Measurements from ENCODE around the gene NAA10.
A peak's percentile ranks its signal among the peaks of the same experiment; 100 is the strongest.

NAA10 gene

GRCh38 chrX:153966841-153967535 lies 32.2 kb upstream of the NAA10 start:
- peak; percentile 55 for DNase-seq

DNA sequence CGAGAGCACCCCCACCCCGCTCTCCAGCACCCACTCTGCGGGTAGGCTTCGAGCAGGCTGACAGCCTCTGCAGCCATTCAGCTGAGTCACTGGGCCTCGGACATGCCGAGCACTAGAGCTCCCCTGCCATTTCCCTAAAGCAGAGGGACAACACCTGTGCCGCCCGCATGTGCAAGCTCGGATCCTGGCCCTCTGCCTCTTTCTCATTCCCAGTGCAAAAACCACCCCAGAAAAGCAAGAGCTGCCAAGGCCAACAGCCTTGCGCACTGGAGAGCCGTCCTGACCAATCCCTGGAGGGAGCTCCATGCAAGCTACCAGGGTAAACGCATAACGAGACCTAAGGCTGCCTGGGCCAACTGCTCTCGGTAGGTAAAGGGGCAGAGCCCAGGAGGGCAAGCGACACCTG lies 31.4 kb upstream of the NAA10 start:
- no peak for DNase-seq

DNA sequence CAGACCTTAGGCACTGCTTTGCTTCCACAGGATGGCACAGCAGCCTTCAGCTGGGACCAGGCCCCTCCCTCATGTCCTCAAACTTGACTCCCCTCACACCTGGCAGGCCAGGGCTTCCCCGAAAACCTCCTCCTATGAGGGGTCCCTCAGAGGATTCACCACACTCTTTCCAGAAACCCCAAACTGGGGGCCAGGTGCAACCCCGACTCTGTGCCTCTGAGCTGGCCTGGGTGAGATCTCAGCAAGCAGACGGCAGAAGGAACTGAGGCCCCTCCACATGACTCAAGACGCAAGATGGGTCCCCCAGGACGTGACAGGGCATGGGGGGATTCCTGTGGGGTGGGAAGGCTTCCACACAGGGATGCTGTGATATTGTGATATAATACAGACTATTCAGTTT lies 30.6 kb upstream of the NAA10 start:
- no peak for DNase-seq

DNA sequence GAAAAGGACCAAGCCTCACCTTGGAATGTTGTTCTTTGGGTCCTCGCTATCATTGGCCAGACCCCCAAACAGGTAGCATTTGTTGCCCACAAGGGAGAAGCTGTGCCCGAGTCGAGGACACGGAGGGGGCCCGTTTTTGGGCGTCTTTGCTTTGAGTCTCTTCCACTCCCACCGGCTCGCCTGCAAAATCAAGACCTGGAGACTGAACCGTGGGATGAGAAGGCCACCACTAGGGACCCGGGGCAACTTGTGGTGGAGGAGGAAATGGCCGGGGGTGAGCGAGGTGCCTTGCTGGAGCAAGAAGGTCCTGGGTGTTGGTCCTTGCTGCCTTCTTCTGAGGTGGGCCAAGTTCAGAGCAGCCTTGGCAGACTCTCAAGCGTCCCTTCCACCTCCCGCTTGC lies 29.3 kb upstream of the NAA10 start:
- DNase-seq = no peak

DNA sequence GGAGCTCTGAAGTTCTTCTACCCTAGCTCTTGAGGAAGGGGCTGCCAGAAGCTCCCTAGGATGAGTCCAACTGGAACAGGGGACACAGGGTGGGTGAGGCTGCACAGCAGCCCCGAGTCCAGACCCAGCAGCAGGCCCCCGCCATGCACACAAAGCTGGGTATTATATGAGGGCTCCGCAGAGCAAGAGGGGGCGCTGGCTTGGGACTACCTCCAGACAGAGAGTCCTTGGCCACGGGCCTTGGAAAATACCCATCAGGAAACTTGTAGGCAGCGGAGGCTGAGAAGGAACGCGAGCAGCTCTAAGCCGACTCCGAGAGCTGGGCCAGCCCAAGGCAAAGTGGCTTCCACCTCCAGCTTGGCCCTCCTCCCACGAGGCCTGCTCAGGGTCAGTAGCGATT lies 28.7 kb upstream of the NAA10 start:
- DNase-seq = no peak

DNA sequence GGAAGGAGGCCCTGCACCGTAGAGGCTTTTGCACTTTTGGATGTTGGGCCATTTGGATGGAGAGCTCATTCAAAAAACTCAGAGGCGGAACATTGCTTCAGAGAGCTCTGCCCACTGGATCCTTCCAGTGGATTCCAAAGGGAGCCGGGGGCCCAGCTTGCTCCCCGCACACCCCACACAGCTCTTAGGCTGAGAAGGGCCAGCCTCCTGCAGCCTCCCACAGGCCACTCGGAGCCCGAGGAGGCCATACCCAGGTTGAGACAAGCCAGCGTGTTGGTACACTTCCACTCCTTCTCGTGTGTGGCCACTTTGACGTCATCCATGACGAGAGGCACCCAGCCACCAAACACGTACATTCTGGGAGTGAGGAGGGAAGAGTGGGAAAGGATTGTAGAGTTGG lies 26.5 kb upstream of the NAA10 start:
- DNase-seq = no peak

DNA sequence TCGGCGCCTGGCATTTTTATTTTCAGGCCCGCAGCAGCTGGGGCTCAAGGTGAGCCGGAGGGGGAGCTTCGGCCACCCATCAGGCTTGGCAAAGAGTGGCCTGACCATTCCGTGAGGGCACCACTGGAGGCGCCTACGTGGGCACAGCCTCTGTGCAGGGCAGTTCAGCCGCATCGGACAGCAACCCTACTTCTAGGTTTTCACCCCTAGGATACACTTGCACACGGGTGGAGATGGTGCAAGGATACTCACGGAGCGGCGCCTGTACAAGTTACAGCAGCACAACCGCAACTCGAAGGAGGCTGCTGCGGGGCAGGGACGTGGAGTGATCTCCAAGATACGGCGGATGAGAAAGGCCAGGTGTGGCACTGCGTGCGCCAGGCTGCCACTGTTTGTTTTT lies 25.9 kb upstream of the NAA10 start:
- DNase-seq = no peak

- no peak for DNase-seq
Measured at GRCh38 chrX:153960077-153960476, 25.2 kb upstream of the NAA10 start.

- DNase-seq = no peak
Measured at GRCh38 chrX:153959649-153960048, 24.8 kb upstream of the NAA10 start.

DNA sequence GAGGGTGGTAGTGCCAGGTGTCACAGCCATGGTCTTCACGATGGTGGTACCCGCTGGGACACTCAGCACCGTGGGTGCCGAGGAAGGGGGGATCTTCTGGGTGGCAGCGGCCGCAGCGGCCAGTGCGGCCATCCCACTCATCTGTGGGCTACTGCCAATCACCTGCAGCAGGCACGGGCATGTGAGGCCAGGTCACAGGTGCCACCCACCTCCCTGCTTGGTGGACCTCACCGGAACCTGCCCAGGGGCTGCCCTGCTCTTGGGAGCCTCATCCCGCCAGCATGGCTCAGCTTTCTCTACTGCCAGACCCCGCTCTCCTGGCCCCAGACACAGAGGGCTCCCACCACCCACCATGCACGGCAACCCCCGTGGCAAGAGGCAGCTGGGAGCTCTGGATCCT lies 23.8 kb upstream of the NAA10 start:
- no peak for DNase-seq

- no peak for DNase-seq
Measured at GRCh38 chrX:153957224-153957623, 22.4 kb upstream of the NAA10 start.

DNA sequence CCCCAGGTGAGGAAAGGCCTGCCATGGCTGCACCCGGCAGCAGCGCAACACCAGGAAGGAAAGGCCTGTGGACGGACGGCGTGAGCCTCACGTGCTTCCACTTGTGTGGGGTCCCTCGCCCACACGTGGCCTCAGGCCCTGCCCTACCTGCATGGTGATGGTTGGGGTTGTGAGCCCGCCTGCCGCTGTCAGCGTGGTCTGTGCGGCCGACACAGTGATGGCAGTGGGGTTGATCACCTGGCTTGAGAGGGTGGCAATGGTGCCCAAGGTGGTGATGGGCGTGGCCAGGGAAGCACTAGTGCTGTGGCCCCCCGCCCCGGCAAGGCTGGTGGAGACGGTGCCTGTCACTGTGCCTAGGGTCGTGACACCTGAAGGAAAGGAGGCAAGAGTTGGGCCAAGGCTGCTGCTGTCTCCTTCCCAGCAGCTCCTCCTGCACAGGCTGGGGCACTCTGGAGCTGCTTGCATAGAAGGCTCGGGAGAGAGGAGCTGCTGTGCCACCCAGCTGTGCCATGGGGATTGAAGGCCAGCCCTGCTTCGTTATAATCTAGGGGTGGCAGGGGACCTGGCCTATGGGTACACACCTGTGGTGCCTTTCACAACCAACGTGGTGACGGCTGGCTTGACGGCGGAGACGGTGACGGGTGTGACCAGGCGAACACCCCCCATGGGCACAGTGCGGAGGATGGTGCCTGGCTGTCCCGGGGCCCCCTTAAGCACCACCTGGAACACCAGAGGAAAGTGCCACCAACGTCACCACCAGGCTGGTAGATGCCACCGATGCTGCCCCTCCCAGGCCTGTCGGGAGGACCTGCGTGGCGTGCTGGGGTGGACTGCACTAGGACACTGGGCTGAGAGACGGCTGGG lies 21.4 kb upstream of the NAA10 start:
- DNase-seq = no peak

DNA sequence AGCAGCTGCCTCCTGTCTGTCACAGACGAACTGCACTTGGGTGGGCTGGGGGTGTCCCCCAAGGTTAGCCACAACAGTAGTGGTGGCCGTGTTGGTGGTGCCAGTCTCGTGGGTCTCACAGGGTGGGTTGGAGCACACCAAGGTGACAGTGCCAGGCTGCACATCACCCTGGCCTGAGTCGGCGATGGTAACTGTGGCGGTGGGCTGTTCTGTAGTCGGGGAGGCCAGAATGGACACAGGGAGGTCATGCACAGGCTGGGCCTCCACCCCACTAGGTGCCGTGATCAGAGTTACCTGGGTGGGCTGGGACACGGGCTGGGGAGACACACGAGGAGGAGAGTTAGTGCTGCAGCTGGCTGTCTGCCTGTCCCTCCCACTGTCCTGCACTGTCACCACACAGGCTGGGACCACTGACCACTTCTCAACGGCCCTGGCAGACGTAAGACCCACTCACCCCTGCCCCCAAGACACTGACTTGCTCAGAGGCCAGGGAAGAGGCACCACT lies 20.4 kb upstream of the NAA10 start:
- DNase-seq = no peak

DNA sequence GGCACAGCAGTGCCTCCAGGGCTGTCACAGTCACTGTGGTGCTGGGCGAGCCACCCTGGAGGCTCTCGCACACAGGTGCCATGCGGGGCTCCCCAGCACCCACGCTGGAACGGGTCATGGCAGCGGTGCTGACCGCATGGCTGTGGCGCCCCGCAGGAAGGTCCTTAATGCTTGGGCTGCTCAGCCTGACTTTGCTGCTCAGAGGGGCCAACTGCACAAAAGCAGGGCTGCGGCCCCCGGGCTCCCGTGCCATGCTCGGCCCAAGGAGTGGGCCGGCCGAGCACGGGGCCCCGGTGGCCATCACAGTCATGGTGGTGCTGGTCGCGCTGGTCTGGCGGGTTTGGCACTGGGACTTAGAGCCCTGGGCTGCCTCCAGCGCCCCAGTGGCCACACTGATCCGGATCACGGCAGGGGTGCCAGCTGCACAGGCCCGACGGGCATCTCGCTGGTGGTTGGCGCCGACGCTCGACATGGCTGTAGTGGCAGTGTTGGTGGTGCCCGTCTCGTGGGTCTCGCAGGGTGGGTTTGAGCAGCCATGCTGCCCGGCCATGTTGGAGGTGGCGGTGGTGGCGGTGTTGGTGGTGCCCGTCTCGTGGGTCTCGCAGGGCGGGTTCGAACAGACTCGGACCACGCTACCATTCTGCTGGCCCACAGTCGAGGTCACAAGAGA lies 19.9 kb upstream of the NAA10 start:
- no peak for DNase-seq

DNA sequence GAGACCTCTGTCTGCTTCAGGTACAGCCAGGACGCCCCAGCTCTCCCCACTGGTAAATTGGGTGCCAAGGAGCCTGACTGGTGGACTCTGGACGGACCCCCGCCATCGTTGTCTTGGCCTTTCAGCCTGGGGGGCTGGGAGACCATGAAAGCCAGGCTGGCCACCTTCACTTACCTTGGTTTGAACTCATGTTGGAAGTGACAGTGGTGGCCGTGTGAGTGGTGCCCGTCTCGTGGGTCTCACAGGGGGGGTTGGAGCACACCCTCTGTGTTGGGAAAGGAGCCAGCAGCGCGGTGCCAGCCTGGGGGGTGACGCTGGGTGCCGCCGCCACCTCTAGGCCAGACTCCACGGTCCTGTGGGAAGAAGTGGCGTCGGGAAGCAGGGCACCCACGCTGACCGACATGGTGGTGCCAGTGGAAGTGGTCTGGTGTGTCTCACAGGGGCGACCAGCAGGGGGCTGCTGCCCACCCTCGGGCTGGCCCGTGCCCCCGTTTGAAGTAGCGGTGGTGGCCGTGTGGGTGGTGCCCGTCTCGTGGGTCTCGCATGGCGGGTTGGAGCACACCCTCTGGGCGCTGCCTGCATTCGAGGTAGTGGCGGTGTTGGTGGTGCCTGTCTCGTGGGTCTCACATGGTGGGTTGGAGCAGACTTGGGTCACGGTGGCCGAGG lies 19.2 kb upstream of the NAA10 start:
- no peak for DNase-seq

DNA sequence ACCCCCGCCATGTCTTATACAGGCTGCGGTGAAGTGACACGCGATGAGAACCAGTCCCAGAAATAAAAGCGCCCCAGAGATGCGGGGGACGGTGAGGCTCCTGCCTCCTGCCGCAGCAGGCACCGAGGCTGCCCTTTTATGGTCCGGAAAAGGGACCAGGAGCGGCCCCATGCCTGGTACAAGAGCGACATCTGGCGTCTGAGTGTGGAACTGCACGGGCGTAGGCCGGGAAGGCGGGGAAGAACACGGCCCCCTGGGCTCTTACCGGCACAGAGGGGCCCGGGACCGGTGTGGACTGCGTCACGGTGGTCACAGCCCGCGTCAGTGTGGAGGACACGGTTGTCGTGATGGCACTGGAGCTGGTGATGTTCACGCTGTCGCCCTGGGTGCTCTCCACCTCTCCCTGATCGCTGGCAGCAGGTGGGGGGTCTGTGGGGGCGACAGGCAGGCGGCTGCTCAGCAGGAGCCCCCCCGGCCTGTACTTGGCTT lies 18.5 kb upstream of the NAA10 start:
- DNase-seq = peak; percentile 74

- DNase-seq = no peak
Measured at GRCh38 chrX:153952373-153953026, 17.7 kb upstream of the NAA10 start.

DNA sequence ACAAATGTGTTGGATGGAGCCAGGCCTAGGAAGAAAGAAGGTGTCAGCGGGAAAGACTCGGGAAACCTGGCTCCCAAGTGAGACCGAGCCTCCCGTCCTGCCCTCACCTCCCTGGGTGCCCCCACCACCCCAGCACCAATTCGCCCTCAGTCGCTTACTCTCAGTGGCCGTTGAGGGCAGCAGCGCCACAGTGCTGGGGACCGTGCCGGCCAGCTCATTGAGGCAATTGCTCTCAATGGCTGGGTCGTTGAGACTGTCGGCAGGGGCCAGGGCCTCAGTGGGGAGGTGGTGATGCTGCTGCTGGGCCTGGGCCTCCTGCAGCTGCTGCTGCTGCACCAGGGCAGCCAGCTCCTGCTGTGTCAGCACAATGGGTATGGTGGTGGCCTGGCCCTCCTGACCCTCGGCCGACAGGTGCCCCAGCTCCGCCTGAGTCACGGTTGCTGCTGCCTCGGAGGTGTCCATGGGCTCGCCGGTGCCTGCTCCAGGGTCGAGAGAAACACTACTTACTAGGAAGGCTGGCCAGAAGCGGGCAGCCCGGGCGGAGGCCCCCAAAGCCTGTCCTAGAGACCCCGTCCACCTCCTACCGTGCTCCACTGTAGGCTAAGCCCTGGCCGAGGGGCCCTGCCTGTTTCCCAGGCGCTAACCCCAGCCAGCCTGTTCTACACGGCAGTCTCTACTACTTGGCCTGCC lies 17.0 kb upstream of the NAA10 start:
- DNase-seq = no peak

DNA sequence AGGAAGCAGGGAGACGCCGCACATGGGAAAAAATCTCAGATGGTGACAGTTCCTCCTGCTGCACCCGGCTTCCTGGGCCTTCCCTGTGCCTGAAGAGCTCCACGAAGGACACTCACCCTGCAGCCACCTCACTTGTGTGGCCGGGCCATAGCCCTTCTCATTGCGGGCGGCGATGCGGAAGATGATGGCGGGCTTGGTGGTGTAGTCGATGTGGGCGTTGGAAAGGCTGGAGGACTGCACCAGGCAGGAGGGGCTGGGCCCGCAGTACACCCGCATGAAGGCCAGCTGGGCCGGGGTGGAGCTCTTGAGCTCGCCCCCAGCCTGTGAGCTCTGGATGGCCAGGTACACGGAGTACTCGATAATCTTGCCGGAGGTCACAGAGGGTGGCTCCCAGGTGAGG lies 15.3 kb upstream of the NAA10 start:
- DNase-seq = no peak

DNA sequence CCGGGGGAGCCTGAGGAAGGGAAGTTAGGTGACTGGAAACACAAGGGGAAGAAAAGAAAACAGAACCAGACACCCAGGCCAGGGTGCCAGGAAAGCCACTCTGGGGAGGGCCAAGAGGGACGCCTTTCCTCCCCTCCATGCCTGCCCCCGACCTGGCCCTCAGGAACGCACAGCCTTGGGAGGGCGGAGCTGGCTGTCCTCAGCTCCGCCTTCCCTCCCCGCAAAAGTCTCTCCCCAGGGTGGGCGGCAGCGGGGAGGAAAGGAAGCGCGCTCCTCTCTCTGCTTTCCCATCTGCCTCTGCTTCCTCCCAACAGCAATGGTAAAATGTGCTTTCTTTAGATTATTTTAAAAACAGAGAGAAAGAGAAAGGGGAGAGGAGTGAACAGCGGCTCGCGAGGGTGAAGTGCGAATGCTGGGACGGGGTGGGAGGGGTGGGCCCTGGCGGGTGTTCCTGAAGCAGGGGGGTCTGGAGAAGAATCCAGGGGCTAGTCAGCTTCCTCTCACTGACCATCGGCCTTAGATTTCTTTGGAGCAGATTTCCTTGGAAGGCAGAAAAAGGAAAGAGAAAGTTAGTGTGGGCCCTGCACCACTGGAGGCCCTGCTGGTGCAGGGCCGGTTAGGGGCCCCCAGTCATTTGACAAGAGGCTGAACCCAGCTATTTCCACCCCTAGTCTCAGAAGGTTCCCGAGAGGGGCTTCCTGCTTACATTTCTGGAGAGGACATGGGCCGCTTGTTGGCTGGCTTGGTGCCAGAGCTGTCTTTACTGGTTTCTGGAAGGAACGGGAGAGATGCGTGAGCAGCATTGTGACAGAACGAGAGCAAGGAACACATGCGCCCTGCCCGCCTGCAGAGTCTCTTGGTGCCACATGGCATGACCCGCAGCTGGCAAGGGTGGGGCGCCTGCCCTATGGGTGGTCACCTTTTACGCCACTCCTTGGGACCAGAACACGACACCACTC lies 14.3 kb upstream of the NAA10 start:
- no peak for DNase-seq

All from stimulated activated CD4-positive, alpha-beta T cell treated with anti-CD3 and anti-CD28 coated beads, Interleukin-4, amount 100 ng/mL, for 1 hour (primary cell).